PC-3 (cell line): ENCODE data around the gene ARHGAP26. TPM values are rescaled to one million over a fixed set of nuclear protein-coding genes. Genes with fewer than 3 reads are reported as not detected.

ENCODE experiments used
- ATAC-seq: fragments of 200-7000 bp; cut with Tn5 transposase; 2 replicates; pipeline ENCODE4 v1.9.1; 2020; ENCODE audit warnings: mild to moderate bottlenecking, moderate library complexity
- BruUV-seq: library from RNA; stranded (reverse); fragments of 400-500 nt; replicated peaks from 2 replicates; lab custom pipeline; 2021; lab: Mats Ljungman, UMichigan
- CTCF ChIA-PET: fragments of 300-600 bp; sonication (Branson Sonifier 250); formaldehyde crosslinking; loops from one replicate; lab custom pipeline; 2022; ENCODE audit warnings: antibody characterized with exemption; lab: Charles Lee
- POLR2A ChIA-PET: fragments of 300-600 bp; sonication (Branson Sonifier 250); formaldehyde crosslinking; loops from one replicate; lab custom pipeline; 2022; ENCODE audit warnings: antibody characterized with exemption; ENCODE audit not compliant: unreplicated experiment; lab: Charles Lee
- DNase-seq: peaks from one replicate; pipeline ENCODE4 v3.0.0-alpha.2; 2015
- H2AFZ ChIP-seq: fragments of 300-600 bp; sonication (generic); 2 replicates; pipeline ENCODE4 v1.6.0; 2016; ENCODE audit warnings: antibody characterized with exemption, low read length
- H3F3A ChIP-seq: fragments of 300-600 bp; sonication (generic); one replicate; pipeline ENCODE4 v1.6.0; 2017; ENCODE audit warnings: antibody characterized with exemption, low read length, control low read depth, mild to moderate bottlenecking; ENCODE audit not compliant: unreplicated experiment
- H3K27ac ChIP-seq: fragments of 300-600 bp; sonication (generic); 2 replicates; pipeline ENCODE4 v1.5.1; 2016; ENCODE audit warnings: mild to moderate bottlenecking, low read length
- H3K27me3 ChIP-seq: fragments of 300-600 bp; sonication (generic); 2 replicates; pipeline ENCODE4 v1.6.1; 2016; ENCODE audit warnings: low read length, mixed read lengths
- H3K36me3 ChIP-seq: fragments of 300-600 bp; sonication (generic); 2 replicates; pipeline ENCODE4 v1.6.1; 2016; ENCODE audit warnings: low read depth, mixed run types, low read length, mixed read lengths
- H3K4me1 ChIP-seq: fragments of 300-600 bp; sonication (generic); 2 replicates; pipeline ENCODE4 v1.5.1; 2016; ENCODE audit warnings: low read length; ENCODE audit not compliant: insufficient read depth
- H3K4me2 ChIP-seq: fragments of 300-600 bp; sonication (generic); 2 replicates; pipeline ENCODE4 v1.6.0; 2016; ENCODE audit warnings: low read length
- H3K4me3 ChIP-seq: fragments of 300-600 bp; sonication (generic); 2 replicates; pipeline ENCODE4 v1.5.1; 2016; ENCODE audit warnings: mild to moderate bottlenecking, low read length, mixed read lengths
- H3K79me2 ChIP-seq: fragments of 300-600 bp; sonication (generic); 2 replicates; pipeline ENCODE4 v1.6.1; 2017; ENCODE audit warnings: low read length, mixed read lengths
- H3K9ac ChIP-seq: fragments of 300-600 bp; sonication (generic); 2 replicates; pipeline ENCODE4 v1.6.0; 2016; ENCODE audit warnings: mild to moderate bottlenecking, low read length
- H3K9me2 ChIP-seq: fragments of 300-600 bp; sonication (generic); replicated peaks from 2 replicates; pipeline ENCODE4 v1.6.1; 2016; ENCODE audit warnings: mixed run types, low read length, mixed read lengths
- H3K9me3 ChIP-seq: fragments of 300-600 bp; sonication (generic); 2 replicates; pipeline ENCODE4 v1.6.1; 2016; ENCODE audit warnings: low read length, mixed read lengths
- H4K20me1 ChIP-seq: fragments of 300-600 bp; sonication (generic); 2 replicates; pipeline ENCODE4 v1.6.1; 2016; ENCODE audit warnings: low read length, mixed read lengths
- CTCF ChIP-seq: fragments of 300-600 bp; sonication (generic); conservative IDR thresholded peaks from 2 replicates; pipeline ENCODE4 v1.5.1; 2017; ENCODE audit warnings: antibody characterized with exemption, low read depth, mild to moderate bottlenecking, low read length
- EZH2 ChIP-seq: fragments of 300-600 bp; sonication (generic); IDR thresholded peaks from one replicate; pipeline ENCODE4 v1.6.1; 2017; ENCODE audit warnings: antibody characterized with exemption, mild to moderate bottlenecking, low read length; ENCODE audit not compliant: unreplicated experiment
- EZH2phosphoT487 ChIP-seq: fragments of 300-600 bp; sonication (generic); IDR thresholded peaks from 2 replicates; pipeline ENCODE4 v1.6.1; 2018; ENCODE audit warnings: mild to moderate bottlenecking, antibody characterized with exemption, low read length, borderline replicate concordance
- intact Hi-C: fragments of 100-400 bp; cut with micrococcal nuclease; formaldehyde crosslinking; loops from 2 replicates; pipeline ENCODE4 v1.9.0; 2023
- total RNA-seq: library from RNA; depleted of rRNA; stranded (reverse); fragments of >200 nt; gene quantifications from 2 replicates; pipeline ENCODE4 v1.2.3, GENCODE V29; 2014

ARHGAP26 gene
- total RNA-seq, 1 experiment from 2014 or later: 11.7 TPM

- H3K27ac ChIP-seq: no peak overlapping the region
- intact Hi-C loops: no loop called here
- peaks cover 29% of the 10 kb centered on the region; the same call in 1 of the 2 replicates for H3K79me2 ChIP-seq
- DNase-seq (peak; percentile 20), ATAC-seq (no peak)
- no peak overlapping the region for H3K4me2 ChIP-seq
- ChIA-PET CTCF (no interaction called here), POLR2A (interaction anchor here (0.8 kb wide), 1 partner anchor 68 kb away, joined by 5 read pairs; no protein-coding TSS in a partner anchor)
- H2AFZ ChIP-seq: no peak overlapping the region
- TF ChIP-seq EZH2: no peak
- no peak overlapping the region for H3K4me3 ChIP-seq
- no peaks in the 10 kb centered on the region for H4K20me1 ChIP-seq
- no peaks in the 10 kb centered on the region for H3K9me2 ChIP-seq
- BruUV-seq: no TSS peak
- H3K9ac ChIP-seq: no peak overlapping the region
- H3K4me1 ChIP-seq: peaks cover 61% of the 10 kb centered on the region
- no peaks in the 10 kb centered on the region for H3K9me3 ChIP-seq
- no peaks in the 10 kb centered on the region for H3K27me3 ChIP-seq
- no peaks in the 10 kb centered on the region for H3K36me3 ChIP-seq
- peaks cover 8% of the 10 kb centered on the region for H3F3A ChIP-seq
These were observed 46.6 kb downstream of the ARHGAP26 start for GRCh38 chr5:142816531-142817430.

- no peak overlapping the region for H3K4me3 ChIP-seq
- ChIA-PET CTCF (no interaction called here), POLR2A (interaction anchor here (0.8 kb wide), 1 partner anchor 69 kb away, joined by 5 read pairs; no protein-coding TSS in a partner anchor)
- BruUV-seq: no TSS peak
- DNase-seq (peak; percentile 26), ATAC-seq (no peak)
- no peaks in the 10 kb centered on the region for H3K36me3 ChIP-seq
- H3K27me3 ChIP-seq: no peaks in the 10 kb centered on the region
- no peaks in the 10 kb centered on the region for H3K9me2 ChIP-seq
- no peak overlapping the region for H3K9ac ChIP-seq
- peaks cover 34% of the 10 kb centered on the region for H3K79me2 ChIP-seq
- H3K9me3 ChIP-seq: no peaks in the 10 kb centered on the region
- H2AFZ ChIP-seq: no peak overlapping the region
- peak overlapping the region; percentile 79 for H3K4me2 ChIP-seq
- peaks cover 69% of the 10 kb centered on the region for H3K4me1 ChIP-seq
- peak overlapping the region; percentile 97 for H3K27ac ChIP-seq
- no peaks in the 10 kb centered on the region for H4K20me1 ChIP-seq
- intact Hi-C loops: no loop called here
- TF ChIP-seq EZH2 (no peak), CTCF (no peak), EZH2phosphoT487 (no peak)
- peaks cover 8% of the 10 kb centered on the region for H3F3A ChIP-seq
These were observed 47.8 kb downstream of the ARHGAP26 start for GRCh38 chr5:142817949-142818431.

- Histone ChIP-seq H3F3A (peaks cover 8% of the 10 kb centered on the region), H2AFZ (no peak overlapping the region), H3K9me3 (no peaks in the 10 kb centered on the region), H3K27me3 (no peaks in the 10 kb centered on the region), H3K4me1 (peaks cover 82% of the 10 kb centered on the region), H3K9ac (peak overlapping the region; percentile 65), H3K9me2 (no peaks in the 10 kb centered on the region), H3K4me3 (peak overlapping the region; percentile 42; the same call in 1 of the 2 replicates), H3K27ac (peak overlapping the region; percentile 97), H3K4me2 (peak overlapping the region; percentile 79), H3K79me2 (peaks cover 47% of the 10 kb centered on the region), H4K20me1 (no peaks in the 10 kb centered on the region), H3K36me3 (no peaks in the 10 kb centered on the region)
- intact Hi-C loops: no loop called here
- CTCF ChIA-PET: no interaction called here
- no TSS peak for BruUV-seq
- DNase-seq: peak; percentile 87
- POLR2A ChIA-PET: no interaction called here
- peak; percentile 50 for ATAC-seq
- no peak for TF ChIP-seq CTCF
- TF ChIP-seq EZH2: no peak
- TF ChIP-seq EZH2phosphoT487: no peak
These were observed 49.1 kb downstream of the ARHGAP26 start for GRCh38 chr5:142819292-142819691.
